ENCODE data around the gene MATN1.

- TF ChIP-seq, protein P1, sequence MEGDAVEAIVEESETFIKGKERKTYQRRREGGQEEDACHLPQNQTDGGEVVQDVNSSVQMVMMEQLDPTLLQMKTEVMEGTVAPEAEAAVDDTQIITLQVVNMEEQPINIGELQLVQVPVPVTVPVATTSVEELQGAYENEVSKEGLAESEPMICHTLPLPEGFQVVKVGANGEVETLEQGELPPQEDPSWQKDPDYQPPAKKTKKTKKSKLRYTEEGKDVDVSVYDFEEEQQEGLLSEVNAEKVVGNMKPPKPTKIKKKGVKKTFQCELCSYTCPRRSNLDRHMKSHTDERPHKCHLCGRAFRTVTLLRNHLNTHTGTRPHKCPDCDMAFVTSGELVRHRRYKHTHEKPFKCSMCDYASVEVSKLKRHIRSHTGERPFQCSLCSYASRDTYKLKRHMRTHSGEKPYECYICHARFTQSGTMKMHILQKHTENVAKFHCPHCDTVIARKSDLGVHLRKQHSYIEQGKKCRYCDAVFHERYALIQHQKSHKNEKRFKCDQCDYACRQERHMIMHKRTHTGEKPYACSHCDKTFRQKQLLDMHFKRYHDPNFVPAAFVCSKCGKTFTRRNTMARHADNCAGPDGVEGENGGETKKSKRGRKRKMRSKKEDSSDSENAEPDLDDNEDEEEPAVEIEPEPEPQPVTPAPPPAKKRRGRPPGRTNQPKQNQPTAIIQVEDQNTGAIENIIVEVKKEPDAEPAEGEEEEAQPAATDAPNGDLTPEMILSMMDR (IDR thresholded peaks at IDR 0.05): no peak
- no peak for TF ChIP-seq ZFX (IDR thresholded peaks at IDR 0.05; ENCODE audit: borderline replicate concordance)
Observed at GRCh38 chr1:30745834-30746208, 22.4 kb upstream of the MATN1 start.

Data from 22Rv1 (cell line).